K562 (cell line): ENCODE data around the gene FUNDC2. TPM values are rescaled to one million over a fixed set of nuclear protein-coding genes. Genes with fewer than 3 reads are reported as not detected.

Experiments
- ATF2 ChIP-seq: sonication (generic); formaldehyde crosslinking; IDR thresholded peaks from 2 replicates; pipeline ENCODE4 v1.8.1; 2022; ENCODE audit warnings: missing genetic modification reagents
- CSDE1 ChIP-seq, 2 experiments: fragments of 450-650 bp; IDR thresholded peaks; 2 replicates each; pipeline ENCODE4 v1.6.1; 2016; ENCODE audit warnings: mild to moderate bottlenecking in 1 of 2
- FOXM1 ChIP-seq, 2 experiments: fragments of 450-650 bp in 1 of 2; sonication (generic) in 1 of 2; formaldehyde crosslinking in 1 of 2; IDR thresholded peaks; 2 replicates each; pipeline versions ENCODE4 v1.6.1 to v1.9.0; 2017 to 2022; ENCODE audit warnings: low read depth in 2 of 2, mild to moderate bottlenecking in 2 of 2, missing genetic modification reagents in 1 of 2, moderate library complexity in 1 of 2
- HMG20A ChIP-seq: fragments of 450-650 bp; formaldehyde crosslinking; conservative IDR thresholded peaks from 2 replicates; pipeline ENCODE4 v1.4.0; 2020; ENCODE audit warnings: mild to moderate bottlenecking, mixed read lengths
- MYNN ChIP-seq, 2 experiments: sonication (generic); formaldehyde crosslinking in 1 of 2; IDR thresholded peaks; 2 replicates each; pipeline versions ENCODE4 v1.5.0 to v1.6.1; 2016 to 2020; ENCODE audit warnings: antibody characterized with exemption in 1 of 2, missing genetic modification reagents in 1 of 2
- POLR2AphosphoS2 ChIP-seq: IDR thresholded peaks from 2 replicates; pipeline ENCODE4 v1.6.1; 2012; ENCODE audit warnings: low read length, improper control_type of control experiment
- POLR3A ChIP-seq: IDR thresholded peaks from 2 replicates; pipeline ENCODE4 v1.6.1; 2011; ENCODE audit warnings: borderline replicate concordance, mild to moderate bottlenecking, moderate library complexity; ENCODE audit not compliant: insufficient read length, insufficient read depth; ENCODE audit errors: extremely low read depth
- RBFOX2 ChIP-seq: fragments of 200-400 bp; formaldehyde crosslinking; IDR thresholded peaks from 2 replicates; pipeline ENCODE4 v1.6.1; 2017; ENCODE audit warnings: low read depth, mild to moderate bottlenecking, low read length, moderate library complexity
- RBM25 ChIP-seq: fragments of 200-400 bp; formaldehyde crosslinking; IDR thresholded peaks from 2 replicates; pipeline ENCODE4 v1.6.1; 2018; ENCODE audit warnings: low read length, low read depth, moderate library complexity; ENCODE audit not compliant: severe bottlenecking
- RUNX1 ChIP-seq: sonication (generic); IDR thresholded peaks from 2 replicates; pipeline ENCODE4 v1.6.1; 2016; ENCODE audit warnings: antibody characterized with exemption, low read depth
- SETDB1 ChIP-seq: IDR thresholded peaks from one replicate; pipeline ENCODE4 v1.6.1; 2012; ENCODE audit warnings: low read length, control low read depth, inconsistent platforms
- SMARCA4 ChIP-seq: fragments of 450-650 bp; IDR thresholded peaks from 2 replicates; pipeline ENCODE4 v1.6.1; 2016
- TBP ChIP-seq: optimal IDR thresholded peaks from 2 replicates; pipeline ENCODE3; 2011; ENCODE audit warnings: low read depth, low read length, improper control_type of control experiment
- TFAM ChIP-seq: fragments of 250-450 bp; sonication (Bioruptor Pico); conservative IDR thresholded peaks from 2 replicates; pipeline ENCODE4 v1.5.0; 2021; ENCODE audit warnings: mild to moderate bottlenecking, moderate library complexity
- TGIF2 ChIP-seq: sonication (generic); formaldehyde crosslinking; IDR thresholded peaks from 2 replicates; pipeline ENCODE4 v1.8.1; 2022; ENCODE audit warnings: mild to moderate bottlenecking, missing genetic modification reagents, moderate library complexity
- ZBED1 ChIP-seq: IDR thresholded peaks from 2 replicates; pipeline ENCODE4 v1.6.1; 2014
- ZBTB34 ChIP-seq: fragments of 250-450 bp; sonication (Bioruptor Pico); IDR thresholded peaks from 2 replicates; pipeline ENCODE4 v1.8.0; 2021; ENCODE audit warnings: mild to moderate bottlenecking, moderate library complexity
- ZNF133 ChIP-seq: fragments of 250-450 bp; sonication (Bioruptor Pico); IDR thresholded peaks from 2 replicates; pipeline ENCODE4 v1.4.0; 2020; ENCODE audit warnings: mild to moderate bottlenecking
- ZNF766 ChIP-seq: fragments of 200-800 bp; sonication (Bioruptor generic); conservative IDR thresholded peaks from 2 replicates; pipeline ENCODE4 v1.6.1; 2016; ENCODE audit warnings: missing genetic modification characterization, missing compliant biosample characterization
- ZNF778 ChIP-seq: fragments of 450-650 bp; formaldehyde crosslinking; IDR thresholded peaks from 2 replicates; pipeline ENCODE4 v1.4.0; 2020; ENCODE audit warnings: mild to moderate bottlenecking, moderate library complexity
- ZNF785 ChIP-seq: fragments of 250-450 bp; sonication (Bioruptor Pico); IDR thresholded peaks from 2 replicates; pipeline ENCODE4 v1.4.0; 2020; ENCODE audit warnings: mild to moderate bottlenecking
- polyA plus RNA-seq, 8 experiments: library from polyadenylated mRNA; depleted of rRNA in 4 of 8; stranded (reverse) in 5 of 8; unstranded in 3 of 8; fragments of >200 nt; fragmentation: Nextera tagmentation in 2 of 8; fragmentation: Illumina TruSeq in 1 of 8; extraction: Ambion mirVana in 2 of 8; extraction: Trizol in 1 of 8; gene quantifications; 2 replicates each; pipeline versions ENCODE4 v1.2.1 to v1.2.3, GENCODE V29; 2011 to 2014; ENCODE audit warnings: inconsistent platforms in 1 of 8, missing spikeins in 1 of 8
- total RNA-seq, 7 experiments: library from RNA; depleted of rRNA in 6 of 7; stranded (reverse); fragments of >200 nt in 6 of 7; fragmentation: Illumina TruSeq in 2 of 7; extraction: Trizol in 2 of 7; gene quantifications; 2 replicates each; pipeline versions ENCODE4 v1.2.1 to v1.2.3, GENCODE V29; 2011 to 2021; ENCODE audit warnings: low replicate concordance in 1 of 7
- TF ChIP-seq, protein P1 (sequence below), 2 experiments: fragments of 150-350 bp in 1 of 2; IDR thresholded peaks; 2 replicates each; pipeline ENCODE4 v1.6.1; 2012 to 2016; ENCODE audit warnings: low read depth in 2 of 2, low read length in 2 of 2, mild to moderate bottlenecking in 1 of 2, moderate library complexity in 1 of 2

Gene FUNDC2
- total and polyA plus RNA-seq, 9 of the 15 experiments (the other 6 are each of a cell fraction or from before 2014, with no cell fraction given) = 50.6 to 235 (median 123) TPM

- TF ChIP-seq TBP (peak; percentile 48), RUNX1 (no peak), POLR2AphosphoS2 (no peak), RBM25 (peak; percentile 68), FOXM1 (IDR thresholded peaks at IDR 0.05; ENCODE audit: low read depth) (no peak), FOXM1 (CRISPR knock-in tag; IDR thresholded peaks at IDR 0.05; ENCODE audit: low read depth) (peak; percentile 41; the same call in 1 of the 2 replicates), ZBTB34 (no peak), ZNF133 (no peak), ZBED1 (peak; percentile 95), RBFOX2 (peak; percentile 97), SMARCA4 (no peak), ZNF766 (CRISPR knock-in tag) (0 out of 2 replicates have a peak, but pooled peaks have one; percentile 48), SETDB1 (no peak), TFAM (no peak), ATF2 (CRISPR knock-in tag) (no peak), CSDE1 (IDR thresholded peaks at IDR 0.05) (no peak), TGIF2 (CRISPR knock-in tag) (peak; percentile 59; the same call in 1 of the 2 replicates), ZNF785 (CRISPR knock-in tag) (no peak), ZNF778 (CRISPR knock-in tag) (no peak), POLR3A (no peak), HMG20A (no peak), MYNN (IDR thresholded peaks at IDR 0.05) (no peak), MYNN (CRISPR knock-in tag; IDR thresholded peaks at IDR 0.05) (no peak)
- TF ChIP-seq, protein P1, sequence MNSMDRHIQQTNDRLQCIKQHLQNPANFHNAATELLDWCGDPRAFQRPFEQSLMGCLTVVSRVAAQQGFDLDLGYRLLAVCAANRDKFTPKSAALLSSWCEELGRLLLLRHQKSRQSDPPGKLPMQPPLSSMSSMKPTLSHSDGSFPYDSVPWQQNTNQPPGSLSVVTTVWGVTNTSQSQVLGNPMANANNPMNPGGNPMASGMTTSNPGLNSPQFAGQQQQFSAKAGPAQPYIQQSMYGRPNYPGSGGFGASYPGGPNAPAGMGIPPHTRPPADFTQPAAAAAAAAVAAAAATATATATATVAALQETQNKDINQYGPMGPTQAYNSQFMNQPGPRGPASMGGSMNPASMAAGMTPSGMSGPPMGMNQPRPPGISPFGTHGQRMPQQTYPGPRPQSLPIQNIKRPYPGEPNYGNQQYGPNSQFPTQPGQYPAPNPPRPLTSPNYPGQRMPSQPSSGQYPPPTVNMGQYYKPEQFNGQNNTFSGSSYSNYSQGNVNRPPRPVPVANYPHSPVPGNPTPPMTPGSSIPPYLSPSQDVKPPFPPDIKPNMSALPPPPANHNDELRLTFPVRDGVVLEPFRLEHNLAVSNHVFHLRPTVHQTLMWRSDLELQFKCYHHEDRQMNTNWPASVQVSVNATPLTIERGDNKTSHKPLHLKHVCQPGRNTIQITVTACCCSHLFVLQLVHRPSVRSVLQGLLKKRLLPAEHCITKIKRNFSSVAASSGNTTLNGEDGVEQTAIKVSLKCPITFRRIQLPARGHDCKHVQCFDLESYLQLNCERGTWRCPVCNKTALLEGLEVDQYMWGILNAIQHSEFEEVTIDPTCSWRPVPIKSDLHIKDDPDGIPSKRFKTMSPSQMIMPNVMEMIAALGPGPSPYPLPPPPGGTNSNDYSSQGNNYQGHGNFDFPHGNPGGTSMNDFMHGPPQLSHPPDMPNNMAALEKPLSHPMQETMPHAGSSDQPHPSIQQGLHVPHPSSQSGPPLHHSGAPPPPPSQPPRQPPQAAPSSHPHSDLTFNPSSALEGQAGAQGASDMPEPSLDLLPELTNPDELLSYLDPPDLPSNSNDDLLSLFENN (IDR thresholded peaks at IDR 0.05; ENCODE audit: low read depth in 2 of 2, low read length in 2 of 2) = no peak
Measured at GRCh38 chrX:155026727-155027508, at the start of gene FUNDC2 (continued).
